GM19328 (cell line): ENCODE results near the gene BANP.
"Not testable (repeated sequence)": the region's sequence is repeated elsewhere in the genome, so short reads cannot be mapped to it uniquely, and the experiment has no call there.

Experiments used
- ATAC-seq: cut with Tn5 transposase; IDR thresholded peaks from one replicate; pipeline ENCODE4 v1.9.1; 2021; ENCODE audit warnings: mild to moderate bottlenecking, moderate library complexity; ENCODE audit not compliant: unreplicated experiment

Gene BANP

GRCh38 chr16:88064011-88064888, 113.0 kb downstream of the BANP start:
- ATAC-seq = no peak

- no peak for ATAC-seq
Measured at GRCh38 chr16:88064889-88065746, 113.9 kb downstream of the BANP start.

GRCh38 chr16:88065747-88066142, 114.5 kb downstream of the BANP start:
- no peak for ATAC-seq

- ATAC-seq = no peak
Measured at GRCh38 chr16:88066234-88066633, 115.0 kb downstream of the BANP start.

DNA sequence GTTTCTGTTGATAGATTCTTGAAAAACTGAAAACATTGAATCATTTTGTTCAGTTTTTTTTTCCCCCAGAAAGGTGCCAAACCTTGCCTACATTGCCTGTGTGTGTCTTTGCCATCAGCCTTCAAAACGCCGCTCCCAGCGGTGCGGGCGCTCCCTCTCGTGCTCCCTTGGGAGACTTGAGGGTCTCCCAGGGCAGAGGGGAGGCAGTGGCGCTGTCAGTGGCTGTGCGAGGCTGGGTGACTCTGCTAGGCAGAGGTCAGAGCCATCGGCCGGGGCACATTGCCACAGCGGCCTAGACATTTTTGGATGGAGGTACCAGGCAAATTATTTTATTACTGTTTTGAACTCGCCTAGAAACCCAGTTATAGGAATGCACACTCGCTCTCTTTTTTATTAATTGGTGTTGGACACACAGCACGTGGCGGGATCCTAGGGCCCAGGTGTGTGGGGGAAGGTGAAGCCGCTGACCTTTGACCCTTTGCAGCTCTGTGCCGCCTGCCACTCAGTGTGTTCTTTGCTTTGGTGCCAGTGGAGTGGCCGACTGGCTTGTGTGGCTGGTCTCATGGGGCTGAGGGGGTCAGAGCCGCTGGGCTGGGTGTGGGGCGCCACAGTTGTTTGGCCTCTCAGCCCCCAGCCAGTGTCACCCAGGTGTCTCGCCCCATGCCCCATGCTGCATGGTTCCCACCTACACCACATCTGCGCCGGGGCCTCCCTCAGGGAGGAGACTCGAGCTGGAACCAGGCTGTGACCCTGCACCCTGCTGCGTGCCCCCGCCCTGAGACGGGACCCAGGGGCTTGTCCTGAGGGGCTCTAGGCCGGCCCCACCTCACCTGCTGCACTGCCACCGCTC, 115.7 kb downstream of the BANP start:
- ATAC-seq = no peak

DNA sequence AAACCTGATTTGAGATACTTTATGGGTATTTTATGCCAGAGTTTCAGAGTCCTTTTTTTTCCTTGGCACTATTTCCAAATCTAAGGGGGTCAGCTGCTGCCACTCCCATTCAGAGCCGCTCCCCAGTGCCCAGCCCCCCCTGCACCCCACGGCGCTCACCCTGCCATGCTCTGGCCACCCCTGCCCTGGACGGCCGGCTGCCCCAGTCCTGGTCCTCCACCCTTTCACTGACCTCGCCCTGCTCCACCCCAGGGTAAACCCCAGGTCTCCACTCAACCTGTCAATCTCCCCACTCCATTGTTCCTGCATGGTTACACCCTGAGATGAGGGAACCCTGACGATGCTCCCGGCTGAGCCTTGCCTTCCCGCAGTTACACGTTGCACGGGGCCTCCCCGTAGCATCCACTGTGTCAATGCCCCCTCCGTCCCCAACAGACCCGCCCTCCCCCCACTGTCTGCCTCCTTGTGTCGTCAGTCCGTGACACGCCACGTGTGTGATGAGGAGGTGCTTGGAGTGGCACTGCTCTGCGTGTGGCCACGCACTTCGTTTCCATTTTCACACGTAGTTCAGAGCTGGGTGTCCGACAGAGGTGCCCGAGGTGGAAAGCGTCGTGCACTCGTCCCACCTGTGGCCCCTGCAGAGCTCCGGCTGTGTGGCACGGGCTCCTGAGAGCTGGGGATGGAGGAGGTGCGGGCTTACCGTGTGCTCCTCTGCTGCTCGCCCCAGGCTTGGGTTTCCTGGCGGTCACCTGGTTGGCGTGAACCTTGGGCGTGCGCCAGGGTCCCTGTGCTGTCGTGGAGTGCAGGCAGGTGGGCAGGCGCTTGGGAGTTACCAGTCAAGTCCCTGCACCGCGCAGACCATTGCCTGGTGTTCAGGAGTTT, 116.5 kb downstream of the BANP start:
- no peak for ATAC-seq

DNA sequence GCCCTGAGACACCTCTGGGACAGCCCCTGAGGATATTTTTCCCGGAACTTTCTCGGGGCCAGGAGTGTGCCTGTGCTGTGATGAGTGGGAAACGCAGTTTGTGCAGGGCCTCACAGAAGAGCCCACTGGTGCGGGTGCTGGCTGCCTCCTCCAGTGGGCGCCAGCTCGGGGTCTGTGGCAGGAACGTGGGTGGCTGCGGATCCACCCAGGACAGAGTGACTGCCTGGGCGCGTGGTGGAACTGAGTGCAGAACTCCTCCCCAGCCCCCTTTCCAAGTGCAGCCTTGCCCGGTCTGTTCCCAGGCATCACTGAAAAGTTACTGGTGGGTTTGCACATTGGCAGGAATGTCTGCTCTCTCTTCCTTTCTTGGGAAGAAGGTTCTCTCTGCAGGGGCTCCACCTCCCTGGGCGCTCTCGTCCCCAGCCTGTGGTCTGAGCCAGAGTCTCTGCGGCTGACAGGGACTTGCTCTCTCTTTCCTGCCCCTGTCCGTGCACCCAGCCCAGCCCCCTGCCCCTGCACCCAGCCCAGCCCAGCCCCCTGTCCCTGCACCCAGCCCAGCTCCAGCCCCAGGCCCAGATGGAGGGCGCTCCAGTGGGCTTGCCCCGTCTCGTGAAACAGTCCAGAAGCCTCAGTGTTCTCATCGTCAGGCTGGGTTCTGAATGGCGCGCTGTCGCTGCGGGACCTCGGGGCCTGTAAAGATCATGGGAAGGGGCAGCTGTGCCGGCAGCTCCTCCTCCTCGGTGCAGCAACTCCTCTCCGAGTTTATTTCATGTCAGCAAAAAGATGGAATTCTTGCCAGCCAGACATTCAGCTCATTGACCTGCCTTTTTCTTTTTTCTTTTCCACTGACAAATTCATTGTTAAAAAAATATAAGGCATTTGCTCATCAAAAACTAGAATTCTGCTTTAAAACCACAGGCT, 117.5 kb downstream of the BANP start:
- no peak for ATAC-seq

DNA sequence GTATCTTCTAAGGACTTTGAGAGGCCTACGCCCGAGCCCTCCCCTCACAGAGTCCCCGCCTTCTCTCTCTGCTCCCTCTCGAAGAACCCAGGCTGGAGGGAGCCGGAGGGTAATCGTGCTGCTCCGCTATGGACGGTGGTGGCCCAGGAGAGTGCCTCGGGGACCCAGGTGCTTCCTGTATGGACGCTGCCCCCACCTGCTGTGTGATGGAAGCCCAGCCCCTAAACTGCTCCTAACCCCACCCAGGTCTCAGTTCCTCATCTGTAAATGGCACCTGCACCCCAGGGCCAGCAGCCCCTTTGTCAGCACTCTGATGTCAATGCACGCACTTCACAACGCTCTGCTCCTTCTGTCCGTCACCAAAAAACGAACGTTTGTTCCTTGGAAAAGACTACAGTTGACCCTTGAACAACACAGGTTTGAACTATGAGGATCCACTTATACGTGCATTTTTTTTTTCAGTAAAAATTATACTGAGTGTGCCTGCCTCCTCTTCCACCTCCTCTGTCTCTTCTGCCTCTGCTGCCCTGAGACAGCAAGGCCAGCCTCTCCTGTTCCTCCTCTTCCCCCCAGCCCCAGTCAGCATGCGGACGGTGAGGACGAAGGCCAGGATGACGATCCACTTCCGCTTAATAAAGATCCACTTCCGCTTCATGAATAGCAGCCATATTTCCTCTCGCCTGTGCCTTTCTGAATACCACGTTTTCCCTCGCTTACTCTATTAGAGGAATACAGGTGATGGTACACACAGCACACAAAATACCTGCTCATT, 118.3 kb downstream of the BANP start:
- ATAC-seq = peak; percentile 91

- ATAC-seq = no peak
Measured at GRCh38 chr16:88070341-88070740, 119.1 kb downstream of the BANP start.

- no peak for ATAC-seq
Measured at GRCh38 chr16:88070989-88071625, 119.9 kb downstream of the BANP start.

- ATAC-seq = no peak
Measured at GRCh38 chr16:88071908-88072307, 120.7 kb downstream of the BANP start.

DNA sequence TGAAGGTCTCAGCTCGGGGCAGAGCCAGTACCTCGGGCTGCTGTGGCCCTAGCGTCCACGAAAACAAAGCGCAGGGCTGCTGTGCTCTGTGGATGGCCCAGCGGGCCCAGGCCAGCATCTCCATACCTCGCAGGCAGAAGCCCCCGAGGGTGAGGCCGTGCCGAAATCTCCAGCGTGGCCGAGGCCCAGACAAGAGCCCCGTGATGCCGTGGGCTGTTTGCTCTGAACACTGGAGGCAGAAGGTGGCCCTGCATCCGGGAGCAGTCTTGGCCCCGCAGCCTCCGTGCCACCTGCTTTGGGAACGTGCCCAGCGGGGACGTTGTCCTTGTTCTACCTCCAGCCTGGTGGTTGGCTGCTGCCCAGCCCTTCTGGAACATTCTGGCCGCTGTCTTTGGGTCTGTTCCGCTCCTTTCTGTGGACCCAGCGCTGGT, 121.4 kb downstream of the BANP start:
- no peak for ATAC-seq

- ATAC-seq = no peak
Measured at GRCh38 chr16:88073201-88073721, 122.0 kb downstream of the BANP start.

GRCh38 chr16:88074041-88074440, 122.8 kb downstream of the BANP start:
- ATAC-seq = no peak

- no peak for ATAC-seq
Measured at GRCh38 chr16:88076211-88076931, 125.1 kb downstream of the BANP start.

DNA sequence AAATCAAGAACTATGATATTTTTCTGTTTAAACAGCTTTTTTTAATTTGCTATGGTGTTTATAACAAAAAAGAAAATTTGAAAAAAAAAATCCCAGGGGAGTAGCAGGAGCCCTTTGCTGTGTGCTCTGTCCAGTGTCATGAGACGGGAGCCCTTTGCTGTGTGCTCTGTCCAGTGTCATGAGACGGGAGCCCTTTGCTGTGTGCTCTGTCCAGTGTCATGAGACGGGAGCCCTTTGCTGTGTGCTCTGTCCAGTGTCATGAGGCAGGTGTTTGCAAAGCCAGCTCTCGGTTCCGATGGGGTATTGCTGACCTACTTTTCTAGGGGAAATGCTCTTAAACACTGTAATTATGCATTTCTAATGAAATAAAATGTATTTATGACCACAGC, 125.7 kb downstream of the BANP start:
- ATAC-seq = not testable (repeated sequence)
